Measurements from ENCODE around the gene C2CD4D. TPM values are rescaled to one million over a fixed set of nuclear protein-coding genes. Genes with fewer than 3 reads are reported as not detected.

C2CD4D gene
- total RNA-seq, 2 donors from 2014 or later: 1.5 TPM; not detected in 1

GRCh38 chr1:151837197-151837596 is 2.4 kb downstream of the C2CD4D start:
- H3K36me3 Mint-ChIP-seq: no peaks in the 10 kb centered on the region
- peak overlapping the region; percentile 73 to 90 for H3K27ac Mint-ChIP-seq
- ATAC-seq (peak; percentile 21 to 55), DNase-seq (ENCODE audit: low spot score) (no peak)
- peaks cover 27 to 28% of the 10 kb centered on the region in 2 donors for H3K4me1 Mint-ChIP-seq (ENCODE audit: low read depth in 2 of 2)
- H3K27me3 Mint-ChIP-seq: peaks cover 0 to 3% of the 10 kb centered on the region in 2 donors
- peak overlapping the region; percentile 91 for H3K4me3 Mint-ChIP-seq
- H3K9me3 Mint-ChIP-seq: no peaks in the 10 kb centered on the region

GRCh38 chr1:151835596-151835995 is 4.0 kb downstream of the C2CD4D start:
- ATAC-seq: no peak

GRCh38 chr1:151834239-151834638 is 5.4 kb downstream of the C2CD4D start:
- Mint-ChIP-seq H3K27ac (no peak overlapping the region), H3K4me3 (no peak overlapping the region), H3K27me3 (peaks cover 0 to 3% of the 10 kb centered on the region in 2 donors), H3K9me3 (no peaks in the 10 kb centered on the region), H3K36me3 (no peaks in the 10 kb centered on the region), H3K4me1 (ENCODE audit: low read depth in 2 of 2) (peaks cover 31 to 40% of the 10 kb centered on the region in 2 donors)
- DNase-seq (ENCODE audit: low spot score): no peak
- ATAC-seq: no peak

More at GRCh38 chr1:151835596-151835995, 4.0 kb downstream of the C2CD4D start:
- H3K9me3 Mint-ChIP-seq: no peaks in the 10 kb centered on the region
- no peaks in the 10 kb centered on the region for H3K36me3 Mint-ChIP-seq
- no peak for DNase-seq (ENCODE audit: low spot score)
- H3K27me3 Mint-ChIP-seq: peaks cover 0 to 3% of the 10 kb centered on the region in 2 donors
- no peak overlapping the region for H3K27ac Mint-ChIP-seq
- no peak overlapping the region for H3K4me3 Mint-ChIP-seq
- H3K4me1 Mint-ChIP-seq (ENCODE audit: low read depth in 2 of 2): peaks cover 28 to 33% of the 10 kb centered on the region in 2 donors

GRCh38 chr1:151833172-151833900 is 6.3 kb downstream of the C2CD4D start:
- no peak overlapping the region for H3K27ac Mint-ChIP-seq
- H3K36me3 Mint-ChIP-seq: no peaks in the 10 kb centered on the region
- H3K4me1 Mint-ChIP-seq (ENCODE audit: low read depth in 2 of 2): peaks cover 35 to 47% of the 10 kb centered on the region in 2 donors
- peaks cover 0 to 6% of the 10 kb centered on the region in 2 donors for H3K27me3 Mint-ChIP-seq
- ATAC-seq (no peak), DNase-seq (ENCODE audit: low spot score) (no peak)
- no peaks in the 10 kb centered on the region for H3K9me3 Mint-ChIP-seq
- no peak overlapping the region for H3K4me3 Mint-ChIP-seq

- H3K36me3 Mint-ChIP-seq: no peaks in the 10 kb centered on the region
- ATAC-seq (no peak), DNase-seq (ENCODE audit: low spot score) (no peak)
- no peaks in the 10 kb centered on the region for H3K9me3 Mint-ChIP-seq
- H3K27ac Mint-ChIP-seq: no peak overlapping the region
- H3K4me1 Mint-ChIP-seq (ENCODE audit: low read depth in 2 of 2): peaks cover 36 to 49% of the 10 kb centered on the region in 2 donors
- peaks cover 0 to 8% of the 10 kb centered on the region in 2 donors for H3K27me3 Mint-ChIP-seq
- no peak overlapping the region for H3K4me3 Mint-ChIP-seq
These were observed 7.2 kb downstream of the C2CD4D start for GRCh38 chr1:151832318-151832980.

GRCh38 chr1:151831605-151832004 is 8.0 kb downstream of the C2CD4D start, which contains the start of gene RORC:
Gene RORC, minus strand, starts transcription at chr1:151831802. Its CDS starts 38 bp downstream, at chr1:151831764.
- Mint-ChIP-seq H3K27ac (no peak within 1 kb of the TSS), H3K4me3 (peak within 1 kb of the TSS; percentile 81), H3K27me3 (peaks cover 0 to 7% of the 10 kb centered on the region in 2 donors), H3K9me3 (no peaks in the 10 kb centered on the region), H3K36me3 (no peaks in the 10 kb centered on the region), H3K4me1 (ENCODE audit: low read depth in 2 of 2) (peaks cover 29 to 40% of the 10 kb centered on the region in 2 donors)
- ATAC-seq (no peak), DNase-seq (ENCODE audit: low spot score) (no peak)

- Mint-ChIP-seq H3K9me3 (no peaks in the 10 kb centered on the region), H3K36me3 (no peaks in the 10 kb centered on the region), H3K4me1 (ENCODE audit: low read depth in 2 of 2) (peaks cover 29 to 36% of the 10 kb centered on the region in 2 donors), H3K27ac (no peak overlapping the region), H3K27me3 (peaks cover 0 to 7% of the 10 kb centered on the region in 2 donors), H3K4me3 (no peak overlapping the region)
- DNase-seq (ENCODE audit: low spot score) (no peak), ATAC-seq (no peak)
These were observed 8.4 kb downstream of the C2CD4D start for GRCh38 chr1:151831256-151831591.

GRCh38 chr1:151830055-151830454 is 9.6 kb downstream of the C2CD4D start:
- H3K4me1 Mint-ChIP-seq (ENCODE audit: low read depth in 2 of 2): peaks cover 27 to 36% of the 10 kb centered on the region in 2 donors
- peaks cover 0 to 7% of the 10 kb centered on the region in 2 donors for H3K27me3 Mint-ChIP-seq
- peak overlapping the region; percentile 81 for H3K4me3 Mint-ChIP-seq
- no peak for DNase-seq (ENCODE audit: low spot score)
- H3K9me3 Mint-ChIP-seq: no peaks in the 10 kb centered on the region
- ATAC-seq: no peak
- no peaks in the 10 kb centered on the region for H3K36me3 Mint-ChIP-seq
- peak overlapping the region; percentile 16 to 70 for H3K27ac Mint-ChIP-seq

GRCh38 chr1:151829352-151830046 is 10.1 kb downstream of the C2CD4D start:
- Mint-ChIP-seq H3K36me3 (no peaks in the 10 kb centered on the region), H3K4me3 (peak overlapping the region; percentile 81), H3K27me3 (peaks cover 0 to 7% of the 10 kb centered on the region in 2 donors), H3K9me3 (no peaks in the 10 kb centered on the region), H3K4me1 (ENCODE audit: low read depth in 2 of 2) (peaks cover 27 to 36% of the 10 kb centered on the region in 2 donors), H3K27ac (peak overlapping the region; percentile 16 to 70)
- DNase-seq (ENCODE audit: low spot score) (no peak), ATAC-seq (peak in 1 of 2 donors; percentile 35)

- Mint-ChIP-seq H3K27me3 (peaks cover 0 to 7% of the 10 kb centered on the region in 2 donors), H3K27ac (peak overlapping the region; percentile 16 to 70), H3K36me3 (no peaks in the 10 kb centered on the region), H3K4me1 (ENCODE audit: low read depth in 2 of 2) (peaks cover 27 to 36% of the 10 kb centered on the region in 2 donors), H3K9me3 (no peaks in the 10 kb centered on the region), H3K4me3 (peak overlapping the region; percentile 81)
- no peak for DNase-seq (ENCODE audit: low spot score)
- no peak for ATAC-seq
These were observed 10.7 kb downstream of the C2CD4D start for GRCh38 chr1:151828921-151829320.

- Mint-ChIP-seq H3K4me3 (peak overlapping the region; percentile 81), H3K27ac (no peak overlapping the region)
- DNase-seq (ENCODE audit: low spot score): no peak
These were observed 11.8 kb downstream of the C2CD4D start for GRCh38 chr1:151827853-151828252.

GRCh38 chr1:151825751-151826660 is 13.6 kb downstream of the C2CD4D start:
- DNase-seq (ENCODE audit: low spot score): no peak
- Mint-ChIP-seq H3K27me3 (peaks cover 0 to 7% of the 10 kb centered on the region in 2 donors), H3K4me3 (no peak overlapping the region), H3K9me3 (no peaks in the 10 kb centered on the region), H3K36me3 (no peaks in the 10 kb centered on the region), H3K27ac (no peak overlapping the region), H3K4me1 (ENCODE audit: low read depth in 2 of 2) (peaks cover 30% of the 10 kb centered on the region in 2 donors)
- no peak for ATAC-seq

More at GRCh38 chr1:151827853-151828252, 11.8 kb downstream of the C2CD4D start:
- Mint-ChIP-seq H3K9me3 (no peaks in the 10 kb centered on the region), H3K4me1 (ENCODE audit: low read depth in 2 of 2) (peaks cover 27 to 36% of the 10 kb centered on the region in 2 donors), H3K27me3 (peaks cover 0 to 7% of the 10 kb centered on the region in 2 donors), H3K36me3 (no peaks in the 10 kb centered on the region)
- no peak for ATAC-seq

- DNase-seq (ENCODE audit: low spot score) (no peak), ATAC-seq (no peak)
- no peaks in the 10 kb centered on the region for H3K36me3 Mint-ChIP-seq
- peaks cover 29 to 34% of the 10 kb centered on the region in 2 donors for H3K4me1 Mint-ChIP-seq (ENCODE audit: low read depth in 2 of 2)
- peaks cover 0 to 7% of the 10 kb centered on the region in 2 donors for H3K27me3 Mint-ChIP-seq
- H3K4me3 Mint-ChIP-seq: no peak overlapping the region
- no peak overlapping the region for H3K27ac Mint-ChIP-seq
- no peaks in the 10 kb centered on the region for H3K9me3 Mint-ChIP-seq
These were observed 14.4 kb downstream of the C2CD4D start for GRCh38 chr1:151825204-151825603.

Measured in natural killer cell treated with Interleukin-12 subunit alpha and Interleukin-12 subunit beta and Interleukin-15 and Interleukin-18, amount 100 ng/mL, for 72 hours (primary cell).